Stimulated activated naive CD8-positive, alpha-beta T cell treated with anti-CD3 and anti-CD28 coated beads, Interleukin-15, Interleukin-2, amounts not matched to agents 100 U/mL and 50 U/mL, for 24 hours (primary cell): ENCODE results near the gene ADGRV1.
"Not testable (repeated sequence)": the region's sequence is repeated elsewhere in the genome, so short reads cannot be mapped to it uniquely, and the experiment has no call there.

Experiments
- ATAC-seq: fragments of 150-1000 bp; cut with Tn5 transposase; one replicate; pipeline ENCODE4 v1.10.0; 2021
- DNase-seq: peaks from one replicate; pipeline ENCODE4 v3.0.0; 2021

ADGRV1 gene

GRCh38 chr5:90655423-90655822, 96.8 kb downstream of the ADGRV1 start:
- DNase-seq (no peak), ATAC-seq (no peak)

- ATAC-seq (no peak), DNase-seq (no peak)
Measured at GRCh38 chr5:90657030-90657429, 98.4 kb downstream of the ADGRV1 start.

- DNase-seq: no peak
- no peak for ATAC-seq
Measured at GRCh38 chr5:90657788-90658187, 99.2 kb downstream of the ADGRV1 start.

- ATAC-seq: no peak
- no peak for DNase-seq
Measured at GRCh38 chr5:90658620-90659019, 100.0 kb downstream of the ADGRV1 start.

- DNase-seq, ATAC-seq: not testable (repeated sequence)
Measured at GRCh38 chr5:90668079-90668565, 109.5 kb downstream of the ADGRV1 start.

- ATAC-seq (no peak), DNase-seq (no peak)
Measured at GRCh38 chr5:90675222-90675621, 116.6 kb downstream of the ADGRV1 start.

- ATAC-seq (no peak), DNase-seq (no peak)
Measured at GRCh38 chr5:90680921-90681563, 122.4 kb downstream of the ADGRV1 start.

GRCh38 chr5:90682278-90682677, 123.7 kb downstream of the ADGRV1 start:
- DNase-seq (no peak), ATAC-seq (no peak)

- no peak for ATAC-seq
- DNase-seq: no peak
Measured at GRCh38 chr5:90685425-90686022, 126.9 kb downstream of the ADGRV1 start.

GRCh38 chr5:90686363-90686762, 127.8 kb downstream of the ADGRV1 start:
- not testable (repeated sequence) for ATAC-seq, DNase-seq

- not testable (repeated sequence) for ATAC-seq, DNase-seq
Measured at GRCh38 chr5:90687458-90687857, 128.9 kb downstream of the ADGRV1 start.

GRCh38 chr5:90689064-90689463, 130.5 kb downstream of the ADGRV1 start:
- ATAC-seq (no peak), DNase-seq (no peak)

GRCh38 chr5:90690307-90690706, 131.7 kb downstream of the ADGRV1 start:
- DNase-seq (no peak), ATAC-seq (no peak)

GRCh38 chr5:90691533-90691932, 132.9 kb downstream of the ADGRV1 start:
- no peak for ATAC-seq
- DNase-seq: no peak

GRCh38 chr5:90696153-90696552, 137.6 kb downstream of the ADGRV1 start:
- DNase-seq (no peak), ATAC-seq (no peak)

- no peak for DNase-seq
- ATAC-seq: no peak
Measured at GRCh38 chr5:90700299-90700698, 141.7 kb downstream of the ADGRV1 start.

- DNase-seq (no peak), ATAC-seq (no peak)
Measured at GRCh38 chr5:90703932-90704331, 145.3 kb downstream of the ADGRV1 start.

- no peak for ATAC-seq
- DNase-seq: no peak
Measured at GRCh38 chr5:90707698-90708097, 149.1 kb downstream of the ADGRV1 start.

GRCh38 chr5:90709323-90710155, 150.9 kb downstream of the ADGRV1 start:
- DNase-seq: no peak
- no peak for ATAC-seq

GRCh38 chr5:90718387-90718786, 159.8 kb downstream of the ADGRV1 start:
- no peak for ATAC-seq
- no peak for DNase-seq

- no peak for ATAC-seq
- DNase-seq: no peak
Measured at GRCh38 chr5:90739567-90739966, 181.0 kb downstream of the ADGRV1 start.

- no peak for DNase-seq
- no peak for ATAC-seq
Measured at GRCh38 chr5:90740244-90740799, 181.7 kb downstream of the ADGRV1 start.
